Right lobe of liver (tissue), 6 donors: ENCODE data around the gene ADAMTS3. TPM values are rescaled to one million over a fixed set of nuclear protein-coding genes. Genes with fewer than 3 reads are reported as not detected.

Experiments
- ATAC-seq, 4 donors: fragments of 200-7000 bp; cut with Tn5 transposase; one replicate each; pipeline ENCODE4 v1.9.1; 2020; ENCODE audit warnings: mild to moderate bottlenecking in 4 of 4, moderate library complexity in 4 of 4
- DNase-seq, 3 donors: peaks; one replicate each; pipeline ENCODE4 v3.0.0-alpha.2; 2020
- H3K27ac ChIP-seq, 3 donors: fragments of 200-600 bp; one replicate each; pipeline ENCODE4 v1.8.0; 2022
- H3K27me3 ChIP-seq, 2 donors: fragments of 200-600 bp; one replicate each; pipeline ENCODE4 v1.8.0; 2022
- H3K36me3 ChIP-seq, 4 donors: fragments of 200-600 bp; sonication (generic) in 1 of 4; one replicate each; pipeline versions ENCODE4 v1.5.1 to v1.8.0; 2017 to 2022; ENCODE audit warnings: control low read depth in 1 of 4
- H3K4me1 ChIP-seq, 4 donors: fragments of 200-600 bp; sonication (generic) in 1 of 4; one replicate each; pipeline versions ENCODE4 v1.5.1 to v1.8.0; 2017 to 2022; ENCODE audit warnings: control low read depth in 1 of 4
- H3K4me3 ChIP-seq, 3 donors: fragments of 200-600 bp; one replicate each; pipeline ENCODE4 v1.8.0; 2022
- H3K9me3 ChIP-seq, 4 donors: fragments of 200-600 bp; sonication (generic) in 1 of 4; one replicate each; pipeline versions ENCODE4 v1.5.1 to v1.8.0; 2017 to 2022; ENCODE audit warnings: control low read depth in 1 of 4
- CTCF ChIP-seq, 4 donors: fragments of 200-600 bp in 3 of 4; fragments of 450-650 bp in 1 of 4; IDR thresholded peaks; one replicate each; pipeline versions ENCODE4 v1.5.1 to v1.8.0; 2016 to 2022; ENCODE audit warnings: antibody characterized with exemption in 4 of 4, mild to moderate bottlenecking in 2 of 4
- POLR2A ChIP-seq: fragments of 450-650 bp; IDR thresholded peaks from one replicate; pipeline ENCODE4 v1.6.1; 2017; ENCODE audit warnings: antibody characterized with exemption, mild to moderate bottlenecking
- WGBS: methylation state at CpG from one replicate; pipeline ENCODE4 v1.1.6; 2018; ENCODE audit warnings: low coverage, low lambda C conversion rate; ENCODE audit not compliant: insufficient coverage; ENCODE audit errors: missing lambda C conversion rate; 5-methylcytosine and 5-hydroxymethylcytosine counted together
- intact Hi-C, 2 donors: fragments of 100-400 bp; cut with DNase I; formaldehyde crosslinking; loops; one replicate each; pipeline versions ENCODE4 v1.11.2 to v1.14.1; 2022
- total RNA-seq, 6 experiments: library from RNA; depleted of rRNA in 2 of 6; stranded (reverse); fragments of >200 nt in 2 of 6; fragmentation: NEBNext Ultra II Directional in 3 of 6; extraction: Animal tissue kit (Norgen Biotek cat#: 25700) in 3 of 6; gene quantifications; one replicate each; pipeline versions ENCODE4 v1.1.0 to v1.2.4, GENCODE V29; 2016 to 2023
- donor health status: DM: no; HTN: yes; CAD: no.
- donor health status: DM: no; HTN: no; CAD: no.
- donor health status: DM: no; HTN: no; CAD: no.
- donor health status: DM: no; HTN: yes; CAD: no.
- donor health status: DM: no; HTN: yes; CAD: no.

Gene ADAMTS3
- total RNA-seq, 6 experiments from 2014 or later = 0.12 to 0.64 (median 0.42) TPM

- no peak overlapping the region for H3K4me3 ChIP-seq
- intact Hi-C loops = no loop called here
- WGBS = 61% methylated on average over 3 of the region's 3 CpGs
- no peak overlapping the region for H3K27ac ChIP-seq
- H3K36me3 ChIP-seq = no peaks in the 10 kb centered on the region
- H3K9me3 ChIP-seq = no peaks in the 10 kb centered on the region
- no peaks in the 10 kb centered on the region for H3K4me1 ChIP-seq
- no peaks in the 10 kb centered on the region for H3K27me3 ChIP-seq
- no peak for TF ChIP-seq CTCF (IDR thresholded peaks at IDR 0.05)
- TF ChIP-seq POLR2A = no peak
- ATAC-seq (no peak), DNase-seq (no peak)
Measured at GRCh38 chr4:72410158-72410557, 158.9 kb downstream of the ADAMTS3 start.

- no peaks in the 10 kb centered on the region for H3K27me3 ChIP-seq
- intact Hi-C loops = no loop called here
- DNase-seq (no peak), ATAC-seq (no peak)
- no peak overlapping the region for H3K4me3 ChIP-seq
- H3K27ac ChIP-seq = no peak overlapping the region
- H3K36me3 ChIP-seq = no peaks in the 10 kb centered on the region
- 63% methylated on average over 3 of the region's 4 CpGs for WGBS
- no peaks in the 10 kb centered on the region for H3K9me3 ChIP-seq
- no peaks in the 10 kb centered on the region for H3K4me1 ChIP-seq
- no peak for TF ChIP-seq CTCF (IDR thresholded peaks at IDR 0.05)
- TF ChIP-seq POLR2A = no peak
Measured at GRCh38 chr4:72408568-72408967, 160.5 kb downstream of the ADAMTS3 start.

GRCh38 chr4:72405417-72405816, 163.6 kb downstream of the ADAMTS3 start:
- Histone ChIP-seq H3K9me3 (no peaks in the 10 kb centered on the region), H3K4me3 (no peak overlapping the region), H3K4me1 (no peaks in the 10 kb centered on the region), H3K27me3 (no peaks in the 10 kb centered on the region), H3K36me3 (no peaks in the 10 kb centered on the region), H3K27ac (no peak overlapping the region)
- intact Hi-C loops = no loop called here
- ATAC-seq = no peak
- TF ChIP-seq CTCF (IDR thresholded peaks at IDR 0.05) (no peak), POLR2A (no peak)
- DNase-seq = no peak

- DNase-seq (no peak), ATAC-seq (no peak)
- TF ChIP-seq POLR2A (no peak), CTCF (IDR thresholded peaks at IDR 0.05) (no peak)
- Histone ChIP-seq H3K27ac (no peak overlapping the region), H3K9me3 (no peaks in the 10 kb centered on the region), H3K4me3 (no peak overlapping the region), H3K36me3 (no peaks in the 10 kb centered on the region), H3K4me1 (no peaks in the 10 kb centered on the region), H3K27me3 (no peaks in the 10 kb centered on the region)
- WGBS = 68% methylated on average over 6 of the region's 7 CpGs
- intact Hi-C loops = no loop called here
Measured at GRCh38 chr4:72397314-72397713, 171.7 kb downstream of the ADAMTS3 start.

GRCh38 chr4:72394012-72394663, 174.9 kb downstream of the ADAMTS3 start:
- intact Hi-C loops = no loop called here
- Histone ChIP-seq H3K4me3 (no peak overlapping the region), H3K27me3 (no peaks in the 10 kb centered on the region), H3K4me1 (no peaks in the 10 kb centered on the region), H3K9me3 (no peaks in the 10 kb centered on the region), H3K27ac (no peak overlapping the region), H3K36me3 (no peaks in the 10 kb centered on the region)
- TF ChIP-seq CTCF (IDR thresholded peaks at IDR 0.05) (no peak), POLR2A (no peak)
- DNase-seq (no peak), ATAC-seq (no peak)
- 56% methylated on average over 2 of the region's 3 CpGs for WGBS
